Keratinocyte (primary cell): ENCODE measurements around the gene GGA1. TPM values are rescaled to one million over a fixed set of nuclear protein-coding genes. Genes with fewer than 3 reads are reported as not detected.

Experiments
- DNase-seq: peaks from one replicate; pipeline ENCODE4 v3.0.0-alpha.2; 2011; ENCODE audit warnings: low read depth, missing footprints, low spot score
- FAIRE-seq: peaks from 2 replicates; lab custom pipeline; 2011; peaks lifted over from hg19 to GRCh38; lab: Jason Lieb, UNC
- H2AFZ ChIP-seq: 2 replicates; pipeline ENCODE4 v1.6.0; 2012; ENCODE audit warnings: low read length, control low read depth, inconsistent platforms; ENCODE audit not compliant: control insufficient read depth
- H3K27ac ChIP-seq: 2 replicates; pipeline ENCODE4 v1.5.1; 2011; ENCODE audit warnings: low read length; ENCODE audit not compliant: control insufficient read depth, insufficient read depth
- H3K27me3 ChIP-seq: 3 replicates; pipeline ENCODE4 v1.6.0; 2011; ENCODE audit warnings: low read length; ENCODE audit not compliant: control insufficient read depth, insufficient read depth; ENCODE audit errors: extremely low read depth
- H3K36me3 ChIP-seq, 2 experiments: 2 replicates in 1 of 2; 3 replicates in 1 of 2; pipeline ENCODE4 v1.5.1; 2011; ENCODE audit warnings: low read length in 2 of 2, mild to moderate bottlenecking in 1 of 2; ENCODE audit not compliant: control insufficient read depth in 2 of 2, insufficient read depth in 2 of 2; ENCODE audit errors: extremely low read depth in 1 of 2
- H3K4me1 ChIP-seq: 3 replicates; pipeline ENCODE4 v1.5.1; 2011; ENCODE audit warnings: low read length; ENCODE audit not compliant: control insufficient read depth, insufficient read depth; ENCODE audit errors: extremely low read depth
- H3K4me2 ChIP-seq: 3 replicates; pipeline ENCODE4 v1.6.0; 2011; ENCODE audit warnings: low read depth, low read length; ENCODE audit not compliant: control insufficient read depth, insufficient read depth; ENCODE audit errors: extremely low read depth
- H3K4me3 ChIP-seq, 3 experiments: fragments of 200-600 bp in 1 of 3; sonication (generic) in 1 of 3; 2 replicates in 2 of 3; 3 replicates in 1 of 3; pipeline ENCODE4 v1.5.1; 2011 to 2016; ENCODE audit warnings: low read length in 3 of 3, mild to moderate bottlenecking in 3 of 3, control low read depth in 2 of 3, inconsistent platforms in 1 of 3, low read depth in 1 of 3, mixed read lengths in 1 of 3, mixed run types in 1 of 3, moderate library complexity in 1 of 3; ENCODE audit not compliant: control insufficient read depth in 2 of 3, insufficient read depth in 2 of 3; ENCODE audit errors: extremely low read depth in 1 of 3
- H3K79me2 ChIP-seq: 2 replicates; pipeline ENCODE4 v1.6.0; 2012; ENCODE audit warnings: low read length; ENCODE audit not compliant: control insufficient read depth, insufficient read depth
- H3K9ac ChIP-seq: 3 replicates; pipeline ENCODE4 v1.6.0; 2011; ENCODE audit warnings: low read length; ENCODE audit not compliant: control insufficient read depth, insufficient read depth; ENCODE audit errors: extremely low read depth
- H3K9me1 ChIP-seq: 3 replicates; pipeline ENCODE4 v1.6.0; 2011; ENCODE audit warnings: low read length; ENCODE audit not compliant: control insufficient read depth, insufficient read depth; ENCODE audit errors: extremely low read depth
- H3K9me3 ChIP-seq: 2 replicates; pipeline ENCODE4 v1.5.1; 2012; ENCODE audit warnings: low read depth, low read length; ENCODE audit not compliant: control insufficient read depth
- H4K20me1 ChIP-seq: 3 replicates; pipeline ENCODE4 v1.6.0; 2011; ENCODE audit warnings: low read length; ENCODE audit not compliant: control insufficient read depth, insufficient read depth; ENCODE audit errors: extremely low read depth
- EZH2 ChIP-seq: IDR thresholded peaks from one replicate; pipeline ENCODE4 v1.6.1; 2012; ENCODE audit warnings: inconsistent platforms, mild to moderate bottlenecking, low read length, moderate library complexity
- dilution Hi-C: fragments of 300-500 bp; cut with MboI; formaldehyde crosslinking; loops from one replicate; pipeline ENCODE4 v1.7.0; 2020; ENCODE audit warnings: low sequenced_read_pairs; ENCODE audit not compliant: extremely low pct_ligation_motif_present
- polyA plus RNA-seq, 5 experiments: library from polyadenylated mRNA; depleted of rRNA in 3 of 5; stranded (reverse) in 3 of 5; stranded (forward) in 1 of 5; unstranded in 1 of 5; fragments of >200 nt; gene quantifications; 1 replicate in 1 of 5; 2 replicates in 3 of 5; 3 replicates in 1 of 5; pipeline versions ENCODE4 v1.2.1 to v1.2.3, GENCODE V29; 2011 to 2012; ENCODE audit warnings: missing spikeins in 2 of 5, low read depth in 1 of 5, low replicate concordance in 1 of 5
- TF ChIP-seq, protein P1 (sequence below), 3 experiments: IDR thresholded peaks in 1 of 3; conservative IDR thresholded peaks in 1 of 3; optimal IDR thresholded peaks in 1 of 3; 2 replicates in 2 of 3; 3 replicates in 1 of 3; pipeline versions ENCODE3 to v1.5.1; 2011; ENCODE audit warnings: low read length in 3 of 3, mild to moderate bottlenecking in 3 of 3, moderate library complexity in 2 of 3, control low read depth in 1 of 3, inconsistent platforms in 1 of 3; ENCODE audit not compliant: insufficient read depth in 2 of 3; ENCODE audit errors: extremely low read depth in 1 of 3

The GGA1 gene
- polyA plus RNA-seq, 1 donor (not counting 4 experiments of a cell fraction or from before 2014, with no cell fraction given), result 29.2 TPM

DNA sequence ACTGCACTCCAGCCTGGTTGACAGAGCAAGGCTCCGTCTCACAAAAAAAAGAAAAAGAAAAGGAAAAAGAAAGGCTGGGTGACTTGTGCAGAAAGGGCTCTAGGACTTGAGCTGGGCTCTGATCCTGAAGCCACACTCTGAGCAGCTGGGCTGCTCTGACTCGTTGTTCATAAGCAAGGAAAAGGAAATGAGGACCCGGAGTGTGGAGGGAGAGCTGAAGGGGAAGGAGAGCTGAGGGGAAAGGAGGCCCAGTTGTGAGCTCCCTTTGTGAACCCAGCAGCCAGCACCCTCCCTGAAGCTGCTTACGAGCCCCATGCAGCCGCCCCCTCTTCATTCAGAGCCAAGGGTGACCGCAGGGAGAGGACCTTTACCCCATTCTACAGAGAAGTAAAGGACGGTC lies 18.5 kb downstream of the GGA1 start:
- Histone ChIP-seq H3K9me1 (no peaks in the 10 kb centered on the region), H3K9me3 (no peaks in the 10 kb centered on the region), H3K4me3 (no peak overlapping the region), H3K9ac (no peak overlapping the region), H3K4me1 (peaks cover 7% of the 10 kb centered on the region), H4K20me1 (no peaks in the 10 kb centered on the region), H3K4me2 (no peak overlapping the region), H2AFZ (no peak overlapping the region), H3K79me2 (no peaks in the 10 kb centered on the region), H3K27me3 (no peaks in the 10 kb centered on the region), H3K27ac (no peak overlapping the region), H3K36me3 (peaks cover 28 to 33% of the 10 kb centered on the region in 2 experiments)
- DNase-seq (no peak), FAIRE-seq (no peak)
- TF ChIP-seq EZH2, result no peak
- TF ChIP-seq, protein P1, sequence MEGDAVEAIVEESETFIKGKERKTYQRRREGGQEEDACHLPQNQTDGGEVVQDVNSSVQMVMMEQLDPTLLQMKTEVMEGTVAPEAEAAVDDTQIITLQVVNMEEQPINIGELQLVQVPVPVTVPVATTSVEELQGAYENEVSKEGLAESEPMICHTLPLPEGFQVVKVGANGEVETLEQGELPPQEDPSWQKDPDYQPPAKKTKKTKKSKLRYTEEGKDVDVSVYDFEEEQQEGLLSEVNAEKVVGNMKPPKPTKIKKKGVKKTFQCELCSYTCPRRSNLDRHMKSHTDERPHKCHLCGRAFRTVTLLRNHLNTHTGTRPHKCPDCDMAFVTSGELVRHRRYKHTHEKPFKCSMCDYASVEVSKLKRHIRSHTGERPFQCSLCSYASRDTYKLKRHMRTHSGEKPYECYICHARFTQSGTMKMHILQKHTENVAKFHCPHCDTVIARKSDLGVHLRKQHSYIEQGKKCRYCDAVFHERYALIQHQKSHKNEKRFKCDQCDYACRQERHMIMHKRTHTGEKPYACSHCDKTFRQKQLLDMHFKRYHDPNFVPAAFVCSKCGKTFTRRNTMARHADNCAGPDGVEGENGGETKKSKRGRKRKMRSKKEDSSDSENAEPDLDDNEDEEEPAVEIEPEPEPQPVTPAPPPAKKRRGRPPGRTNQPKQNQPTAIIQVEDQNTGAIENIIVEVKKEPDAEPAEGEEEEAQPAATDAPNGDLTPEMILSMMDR (optimal IDR thresholded peaks at IDR 0.05 in 1 of 3, IDR thresholded peaks at IDR 0.05 in 1 of 3, conservative IDR thresholded peaks at IDR 0.05 in 1 of 3; ENCODE audit: extremely low read depth in 1 of 3, insufficient read depth in 2 of 3, low read length in 3 of 3), result no peak
- dilution Hi-C loops, result no loop called here

DNA sequence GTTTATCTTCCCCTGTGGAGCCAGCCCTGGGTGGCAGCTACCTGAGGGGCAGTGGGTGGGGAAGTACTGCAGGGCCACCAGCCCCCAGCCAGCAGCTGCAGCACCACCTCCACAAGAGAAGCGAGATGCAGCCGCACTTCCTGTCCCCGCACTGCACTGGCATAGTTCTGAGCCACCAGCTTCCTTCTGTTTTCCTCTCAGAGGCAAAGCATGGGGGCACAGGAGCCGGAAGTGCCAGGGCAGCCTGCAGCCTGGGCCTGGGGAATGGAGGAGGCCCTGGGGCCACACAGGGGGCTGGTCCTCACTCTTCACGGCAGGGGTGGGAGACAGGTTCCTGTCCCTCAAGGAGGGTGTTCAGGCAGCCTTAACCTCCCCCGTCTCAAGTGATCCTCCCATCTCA lies 18.9 kb downstream of the GGA1 start:
- H3K27ac ChIP-seq, result no peak overlapping the region

More for the DNA sequence above, 18.9 kb downstream of the GGA1 start:
- Histone ChIP-seq H3K4me3 (no peak overlapping the region), H3K36me3 (peaks cover 29 to 33% of the 10 kb centered on the region in 2 experiments), H3K9ac (no peak overlapping the region), H3K4me1 (peaks cover 7% of the 10 kb centered on the region), H3K4me2 (no peak overlapping the region), H3K9me1 (no peaks in the 10 kb centered on the region), H3K27me3 (no peaks in the 10 kb centered on the region), H4K20me1 (no peaks in the 10 kb centered on the region), H3K79me2 (no peaks in the 10 kb centered on the region), H2AFZ (no peak overlapping the region), H3K9me3 (no peaks in the 10 kb centered on the region)
- TF ChIP-seq EZH2, result no peak
- TF ChIP-seq, protein P1 (optimal IDR thresholded peaks at IDR 0.05 in 1 of 3, IDR thresholded peaks at IDR 0.05 in 1 of 3, conservative IDR thresholded peaks at IDR 0.05 in 1 of 3; ENCODE audit: extremely low read depth in 1 of 3, insufficient read depth in 2 of 3, low read length in 3 of 3), result no peak
- FAIRE-seq, result no peak
- dilution Hi-C loops, result no loop called here
- DNase-seq, result no peak
